HG03064 (cell line): ENCODE measurements around the gene EXOSC3.
"Not testable (repeated sequence)": the region's sequence is repeated elsewhere in the genome, so short reads cannot be mapped to it uniquely, and the experiment has no call there.

Source experiments
- ATAC-seq: cut with Tn5 transposase; IDR thresholded peaks from one replicate; pipeline ENCODE4 v1.9.1; 2021; ENCODE audit warnings: low read depth; ENCODE audit not compliant: unreplicated experiment

EXOSC3 gene

GRCh38 chr9:37776328-37776727, 8.5 kb downstream of the EXOSC3 start:
- ATAC-seq: no peak

- no peak for ATAC-seq
These were observed 9.5 kb downstream of the EXOSC3 start for GRCh38 chr9:37775216-37775919.

- no peak for ATAC-seq
These were observed 14.9 kb downstream of the EXOSC3 start for GRCh38 chr9:37769995-37770394.

- no peak for ATAC-seq
These were observed 15.6 kb downstream of the EXOSC3 start for GRCh38 chr9:37769306-37769705.

- ATAC-seq: not testable (repeated sequence)
These were observed 19.6 kb downstream of the EXOSC3 start for GRCh38 chr9:37765263-37765662.

GRCh38 chr9:37761511-37761910, 23.4 kb downstream of the EXOSC3 start:
- ATAC-seq: no peak

GRCh38 chr9:37760416-37761161, 24.3 kb downstream of the EXOSC3 start:
- ATAC-seq: no peak

- ATAC-seq: no peak
These were observed 26.1 kb downstream of the EXOSC3 start for GRCh38 chr9:37758747-37759146.

GRCh38 chr9:37753489-37754190, 31.2 kb downstream of the EXOSC3 start, which contains the start of gene TRMT10B:
TRMT10B (plus strand) TSS chr9:37753805; CDS start chr9:37761932, 8,127 bp downstream.
- ATAC-seq: peak; percentile 80

GRCh38 chr9:37752642-37753488, 32.0 kb downstream of the EXOSC3 start:
- ATAC-seq: no peak

- not testable (repeated sequence) for ATAC-seq
These were observed 32.8 kb downstream of the EXOSC3 start for GRCh38 chr9:37752112-37752511.

- not testable (repeated sequence) for ATAC-seq
These were observed 33.2 kb downstream of the EXOSC3 start for GRCh38 chr9:37751704-37752103.

GRCh38 chr9:37751186-37751585, 33.7 kb downstream of the EXOSC3 start:
- no peak for ATAC-seq

- ATAC-seq: no peak
These were observed 35.7 kb downstream of the EXOSC3 start for GRCh38 chr9:37749129-37749528.

- ATAC-seq: no peak
These were observed 37.6 kb downstream of the EXOSC3 start for GRCh38 chr9:37747271-37747753.

GRCh38 chr9:37746448-37747270, 38.2 kb downstream of the EXOSC3 start:
- ATAC-seq: no peak

- ATAC-seq: no peak
These were observed 38.9 kb downstream of the EXOSC3 start for GRCh38 chr9:37745970-37746369.

- no peak for ATAC-seq
These were observed 44.1 kb downstream of the EXOSC3 start for GRCh38 chr9:37740631-37741328.

GRCh38 chr9:37740128-37740527, 44.7 kb downstream of the EXOSC3 start:
- no peak for ATAC-seq
